ENCODE measurements around the gene OSTM1. TPM values are rescaled to one million over a fixed set of nuclear protein-coding genes. Genes with fewer than 3 reads are reported as not detected.

OSTM1 gene
- total RNA-seq, 1 donor from 2014 or later: 49.9 TPM

GRCh38 chr6:108108374-108108773, 33.8 kb upstream of the OSTM1 start:
- Mint-ChIP-seq H3K4me1 (ENCODE audit: unreplicated experiment) (peaks cover 4% of the 10 kb centered on the region), H3K27ac (ENCODE audit: unreplicated experiment) (no peak overlapping the region), H3K9me3 (ENCODE audit: unreplicated experiment) (no peaks in the 10 kb centered on the region), H3K27me3 (ENCODE audit: unreplicated experiment) (peaks cover 29% of the 10 kb centered on the region), H3K4me3 (ENCODE audit: unreplicated experiment) (no peak overlapping the region), H3K36me3 (ENCODE audit: unreplicated experiment) (peaks cover 2% of the 10 kb centered on the region)
- no peak for DNase-seq (ENCODE audit: extremely low spot score, unreplicated experiment)
- TF ChIP-seq CTCF (IDR thresholded peaks at IDR 0.05): no peak

DNA sequence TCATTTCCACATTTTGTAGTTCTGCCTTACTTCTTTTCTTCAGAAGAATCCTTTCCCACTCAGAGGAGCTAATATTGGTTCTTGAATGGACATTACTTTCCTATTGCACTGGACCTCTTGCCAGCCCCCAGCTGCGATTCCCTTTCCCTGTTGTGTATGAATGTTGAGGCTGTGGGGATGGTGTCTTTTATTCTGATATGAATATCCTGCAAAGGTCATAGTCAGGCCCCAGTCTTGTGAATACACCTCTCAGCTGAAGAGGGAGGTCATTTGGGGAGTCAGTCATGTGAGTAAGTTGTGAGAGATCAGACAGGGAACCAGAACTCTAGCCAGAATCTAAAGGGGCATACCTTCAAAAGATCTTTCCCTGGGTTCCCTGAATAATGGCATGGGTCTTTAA, 32.6 kb upstream of the OSTM1 start:
- H3K4me3 Mint-ChIP-seq (ENCODE audit: unreplicated experiment): no peak overlapping the region

GRCh38 chr6:108106694-108107093, 32.2 kb upstream of the OSTM1 start:
- H3K9me3 Mint-ChIP-seq (ENCODE audit: unreplicated experiment): no peaks in the 10 kb centered on the region

More for the DNA sequence above, 32.6 kb upstream of the OSTM1 start:
- no peak overlapping the region for H3K27ac Mint-ChIP-seq (ENCODE audit: unreplicated experiment)
- no peak for TF ChIP-seq CTCF (IDR thresholded peaks at IDR 0.05)
- H3K9me3 Mint-ChIP-seq (ENCODE audit: unreplicated experiment): no peaks in the 10 kb centered on the region
- H3K27me3 Mint-ChIP-seq (ENCODE audit: unreplicated experiment): peaks cover 28% of the 10 kb centered on the region
- no peak for DNase-seq (ENCODE audit: extremely low spot score, unreplicated experiment)
- H3K4me1 Mint-ChIP-seq (ENCODE audit: unreplicated experiment): peaks cover 3% of the 10 kb centered on the region
- peaks cover 2% of the 10 kb centered on the region for H3K36me3 Mint-ChIP-seq (ENCODE audit: unreplicated experiment)

DNA sequence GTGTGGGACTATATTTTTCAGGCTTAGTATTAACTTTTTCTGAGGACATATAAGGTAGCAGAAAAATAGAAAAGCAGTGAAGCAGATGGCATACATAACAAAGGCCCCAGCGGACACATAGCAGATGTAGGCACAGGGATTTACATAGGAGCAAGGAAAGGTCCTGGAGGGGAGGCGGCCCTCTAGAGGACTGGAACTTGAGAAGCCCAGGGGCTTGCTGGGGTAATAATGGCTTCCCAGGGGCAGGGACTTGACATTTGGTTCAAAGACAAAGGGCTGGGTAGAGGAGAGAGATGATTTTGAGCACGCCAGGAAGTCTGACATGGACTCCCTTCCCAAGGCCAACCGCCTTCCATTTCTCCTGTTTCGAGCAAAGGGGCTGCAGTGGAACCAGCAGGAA, 31.7 kb upstream of the OSTM1 start:
- peaks cover 3% of the 10 kb centered on the region for H3K4me1 Mint-ChIP-seq (ENCODE audit: unreplicated experiment)
- H3K27me3 Mint-ChIP-seq (ENCODE audit: unreplicated experiment): peaks cover 24% of the 10 kb centered on the region
- H3K4me3 Mint-ChIP-seq (ENCODE audit: unreplicated experiment): no peak overlapping the region
- peaks cover 2% of the 10 kb centered on the region for H3K36me3 Mint-ChIP-seq (ENCODE audit: unreplicated experiment)
- no peak for TF ChIP-seq CTCF (IDR thresholded peaks at IDR 0.05)
- no peak for DNase-seq (ENCODE audit: extremely low spot score, unreplicated experiment)
- no peak overlapping the region for H3K27ac Mint-ChIP-seq (ENCODE audit: unreplicated experiment)
- no peaks in the 10 kb centered on the region for H3K9me3 Mint-ChIP-seq (ENCODE audit: unreplicated experiment)

More at GRCh38 chr6:108106694-108107093, 32.2 kb upstream of the OSTM1 start:
- peaks cover 2% of the 10 kb centered on the region for H3K36me3 Mint-ChIP-seq (ENCODE audit: unreplicated experiment)
- TF ChIP-seq CTCF (IDR thresholded peaks at IDR 0.05): no peak
- H3K4me3 Mint-ChIP-seq (ENCODE audit: unreplicated experiment): no peak overlapping the region
- H3K27ac Mint-ChIP-seq (ENCODE audit: unreplicated experiment): no peak overlapping the region
- peaks cover 3% of the 10 kb centered on the region for H3K4me1 Mint-ChIP-seq (ENCODE audit: unreplicated experiment)
- H3K27me3 Mint-ChIP-seq (ENCODE audit: unreplicated experiment): peaks cover 26% of the 10 kb centered on the region
- DNase-seq (ENCODE audit: extremely low spot score, unreplicated experiment): no peak

DNA sequence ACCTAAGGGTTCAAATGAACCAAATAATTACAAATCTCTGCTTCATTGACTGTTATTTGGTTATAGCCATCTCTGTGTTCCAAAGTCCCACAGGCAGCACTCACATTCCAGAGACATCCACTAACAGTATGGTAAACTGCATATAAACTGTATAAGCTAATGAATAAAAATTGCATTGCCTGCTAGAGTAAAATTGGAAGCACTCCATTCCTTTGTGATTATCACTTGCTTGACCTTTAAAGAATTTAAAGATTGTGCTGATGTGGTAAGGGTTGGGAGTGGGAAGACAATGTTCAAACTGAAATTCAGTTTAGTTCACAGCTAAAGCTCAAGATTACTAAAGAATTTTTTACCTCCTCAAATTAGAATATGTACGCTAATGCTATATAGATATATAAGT, 31.0 kb upstream of the OSTM1 start:
- Mint-ChIP-seq H3K4me3 (ENCODE audit: unreplicated experiment) (no peak overlapping the region), H3K27me3 (ENCODE audit: unreplicated experiment) (peaks cover 26% of the 10 kb centered on the region), H3K9me3 (ENCODE audit: unreplicated experiment) (no peaks in the 10 kb centered on the region), H3K36me3 (ENCODE audit: unreplicated experiment) (no peaks in the 10 kb centered on the region), H3K4me1 (ENCODE audit: unreplicated experiment) (peaks cover 3% of the 10 kb centered on the region), H3K27ac (ENCODE audit: unreplicated experiment) (no peak overlapping the region)
- DNase-seq (ENCODE audit: extremely low spot score, unreplicated experiment): no peak
- TF ChIP-seq CTCF (IDR thresholded peaks at IDR 0.05): no peak
